Measurements from ENCODE around the gene CFAP141.
"Not testable (repeated sequence)": the region's sequence is repeated elsewhere in the genome, so short reads cannot be mapped to it uniquely, and the experiment has no call there.

The CFAP141 gene

GRCh38 chr1:154206196-154206595 is at the start of gene CFAP141:
TSS of gene CFAP141 (minus strand) at chr1:154206333. CDS start at chr1:154206307, 26 bp downstream.
- DNase-seq (ENCODE audit: low read depth in 3 of 3) = no peak

GRCh38 chr1:154253671-154254070 is 47.5 kb upstream of the CFAP141 start:
- DNase-seq (ENCODE audit: low read depth in 3 of 3) = no peak

- no peak for DNase-seq (ENCODE audit: low read depth in 3 of 3)
These were observed 35.7 kb upstream of the CFAP141 start for GRCh38 chr1:154241703-154242351.

- no peak for DNase-seq (ENCODE audit: low read depth in 3 of 3)
These were observed 34.2 kb upstream of the CFAP141 start for GRCh38 chr1:154240294-154240833.

GRCh38 chr1:154239491-154239890 is 33.4 kb upstream of the CFAP141 start:
- no peak for DNase-seq (ENCODE audit: low read depth in 3 of 3)

- no peak for DNase-seq (ENCODE audit: low read depth in 3 of 3)
These were observed 31.9 kb upstream of the CFAP141 start for GRCh38 chr1:154237880-154238506.

GRCh38 chr1:154237435-154237834 is 31.3 kb upstream of the CFAP141 start:
- no peak for DNase-seq (ENCODE audit: low read depth in 3 of 3)

- DNase-seq (ENCODE audit: low read depth in 3 of 3) = no peak
These were observed 30.7 kb upstream of the CFAP141 start for GRCh38 chr1:154236855-154237254.

GRCh38 chr1:154233127-154233526 is 27.0 kb upstream of the CFAP141 start:
- DNase-seq (ENCODE audit: low read depth in 3 of 3) = not testable (repeated sequence)

- DNase-seq (ENCODE audit: low read depth in 3 of 3) = not testable (repeated sequence)
These were observed 25.0 kb upstream of the CFAP141 start for GRCh38 chr1:154231112-154231511.

- DNase-seq (ENCODE audit: low read depth in 3 of 3) = no peak
These were observed 19.2 kb upstream of the CFAP141 start for GRCh38 chr1:154225370-154225769.

- no peak for DNase-seq (ENCODE audit: low read depth in 3 of 3)
These were observed 17.5 kb upstream of the CFAP141 start for GRCh38 chr1:154223621-154224020.

- no peak for DNase-seq (ENCODE audit: low read depth in 3 of 3)
These were observed 16.8 kb upstream of the CFAP141 start for GRCh38 chr1:154222918-154223317.

- no peak for DNase-seq (ENCODE audit: low read depth in 3 of 3)
These were observed 16.4 kb upstream of the CFAP141 start for GRCh38 chr1:154222518-154222917.

- DNase-seq (ENCODE audit: low read depth in 3 of 3) = peak; percentile 30 to 50 (median 50)
These were observed 15.3 kb upstream of the CFAP141 start for GRCh38 chr1:154221278-154222001.

- DNase-seq (ENCODE audit: low read depth in 3 of 3) = no peak
These were observed 14.8 kb upstream of the CFAP141 start for GRCh38 chr1:154220970-154221277.

GRCh38 chr1:154220071-154220969 is 14.2 kb upstream of the CFAP141 start, which contains the start of gene UBAP2L:
TSS of gene UBAP2L (plus strand) at chr1:154220955. CDS start at chr1:154225124, 4,169 bp downstream.
- peak; percentile 95 to 98 (median 97) for DNase-seq (ENCODE audit: low read depth in 3 of 3)

GRCh38 chr1:154219541-154219940 is 13.4 kb upstream of the CFAP141 start:
- DNase-seq (ENCODE audit: low read depth in 3 of 3) = no peak

GRCh38 chr1:154218545-154218944 is 12.4 kb upstream of the CFAP141 start:
- no peak for DNase-seq (ENCODE audit: low read depth in 3 of 3)

GRCh38 chr1:154213274-154213673 is 7.1 kb upstream of the CFAP141 start:
- DNase-seq (ENCODE audit: low read depth in 3 of 3) = no peak

GRCh38 chr1:154212083-154212482 is 6.0 kb upstream of the CFAP141 start:
- DNase-seq (ENCODE audit: low read depth in 3 of 3) = no peak

All from stimulated activated CD4-positive, alpha-beta T cell treated with anti-CD3 and anti-CD28 coated beads, TNF-alpha, amount 100 ng/mL, for 48 hours (primary cell).